ENCODE results near the gene PRKCA.

- TF ChIP-seq CTCF (IDR thresholded peaks at IDR 0.05): no peak
- no peak for TF ChIP-seq POLR2A (IDR thresholded peaks at IDR 0.05)
- TF ChIP-seq EP300 (IDR thresholded peaks at IDR 0.05): no peak
Observed at GRCh38 chr17:66655461-66655860, 353.0 kb downstream of the PRKCA start.

All from ovary (tissue), 3 donors.